Fibroblast of the aortic adventitia (primary cell): ENCODE results near the gene LIMK2. TPM values are rescaled to one million over a fixed set of nuclear protein-coding genes. Genes with fewer than 3 reads are reported as not detected.

Experiments used
- DNase-seq: peaks from one replicate; pipeline ENCODE4 v3.0.0-alpha.2; 2010; ENCODE audit warnings: low read depth
- H3K4me3 ChIP-seq: 2 replicates; pipeline ENCODE4 v1.5.1; 2011; ENCODE audit warnings: low read depth, mild to moderate bottlenecking, control low read depth, low read length, moderate library complexity
- CTCF ChIP-seq: IDR thresholded peaks from 2 replicates; pipeline ENCODE4 v1.5.1; 2011; ENCODE audit warnings: mild to moderate bottlenecking, low read length, control low read depth, inconsistent platforms; ENCODE audit not compliant: insufficient read depth
- small RNA-seq: library from RNA; depleted of rRNA; stranded (forward); fragments of <200 nt; gene quantifications from one replicate; pipeline ENCODE3, GENCODE V24; 2012
- total RNA-seq: library from RNA; depleted of rRNA; stranded (reverse); fragments of >200 nt; gene quantifications from 2 replicates; pipeline ENCODE4 v1.2.3, GENCODE V29; 2012; ENCODE audit warnings: low replicate concordance

The LIMK2 gene
- total RNA-seq, 1 donor = 10.0 TPM

GRCh38 chr22:31321421-31321820, 109.3 kb downstream of the LIMK2 start:
- no peak for DNase-seq
- no peak overlapping the region for H3K4me3 ChIP-seq
- TF ChIP-seq CTCF = no peak

GRCh38 chr22:31323578-31324550, 111.8 kb downstream of the LIMK2 start:
- DNase-seq = no peak
- no peak overlapping the region for H3K4me3 ChIP-seq
- no peak for TF ChIP-seq CTCF

GRCh38 chr22:31326877-31327276, 114.8 kb downstream of the LIMK2 start:
- DNase-seq = no peak
- H3K4me3 ChIP-seq = no peak overlapping the region
- no peak for TF ChIP-seq CTCF

GRCh38 chr22:31327806-31328543, 115.9 kb downstream of the LIMK2 start:
- no peak for DNase-seq
- no peak for TF ChIP-seq CTCF
- H3K4me3 ChIP-seq = no peak overlapping the region

GRCh38 chr22:31328544-31328960, 116.5 kb downstream of the LIMK2 start:
- no peak for TF ChIP-seq CTCF
- H3K4me3 ChIP-seq = no peak overlapping the region
- no peak for DNase-seq

GRCh38 chr22:31329029-31329428, 116.9 kb downstream of the LIMK2 start:
- no peak for TF ChIP-seq CTCF
- no peak overlapping the region for H3K4me3 ChIP-seq
- no peak for DNase-seq

Small RNA genes lying within 50 kb of the gene (small RNA-seq; reads per million reads assigned to genes)
- gene RF00019 (not detected), gene RNA5SP496 (not detected), gene RNU6-1128P (not detected)

Other genes starting within 250 kb of the LIMK2 start
- 17.7 and 36.3 TPM in 2 replicates for gene MORC2, start 243.5 kb upstream of the LIMK2 start, total RNA-seq
- gene TUG1, start 243.0 kb upstream of the LIMK2 start, total RNA-seq = 67.3 and 88.2 TPM in 2 replicates
- gene SMTN, start 131.0 kb upstream of the LIMK2 start, total RNA-seq = 35.2 and 63.5 TPM in 2 replicates
- gene SELENOM, start 104.7 kb upstream of the LIMK2 start, total RNA-seq = 82.0 and 97.9 TPM in 2 replicates
- under 0.01 and 0.41 TPM in 2 replicates for gene INPP5J, start 89.3 kb upstream of the LIMK2 start, total RNA-seq
- 0.08 and 0.09 TPM in 2 replicates for gene PLA2G3, start 71.8 kb upstream of the LIMK2 start, total RNA-seq
- gene RNF185, start 52.1 kb upstream of the LIMK2 start, total RNA-seq = 23.2 and 35.8 TPM in 2 replicates
- gene PIK3IP1, start 80.2 kb downstream of the LIMK2 start, total RNA-seq = 13.2 and 191 TPM in 2 replicates
- gene PATZ1, start 134.0 kb downstream of the LIMK2 start, total RNA-seq = 14.3 and 16.1 TPM in 2 replicates
- gene DRG1, start 187.3 kb downstream of the LIMK2 start, total RNA-seq = 74.3 and 89.4 TPM in 2 replicates